Adrenal gland (tissue), 5 donors: ENCODE measurements around the gene FBXO24.

ENCODE experiments used
- CTCF ChIP-seq, 6 experiments: fragments of 450-650 bp in 4 of 6; fragments of 200-600 bp in 2 of 6; sonication (generic) in 1 of 6; IDR thresholded peaks; 1 replicate in 5 of 6; 2 replicates in 1 of 6; pipeline versions ENCODE4 v1.5.1 to v1.8.0; 2016 to 2021; ENCODE audit warnings: antibody characterized with exemption in 6 of 6, mild to moderate bottlenecking in 2 of 6, moderate library complexity in 1 of 6
- POLR2A ChIP-seq, 2 donors: fragments of 450-650 bp; IDR thresholded peaks; one replicate each; pipeline ENCODE4 v1.6.1; 2017; ENCODE audit warnings: antibody characterized with exemption in 2 of 2, mild to moderate bottlenecking in 2 of 2, moderate library complexity in 1 of 2
- donor health status: DM: no; HTN: no; CAD: no.

- TF ChIP-seq CTCF (IDR thresholded peaks at IDR 0.05) (no peak), POLR2A (IDR thresholded peaks at IDR 0.05) (no peak)
Observed at GRCh38 chr7:100606313-100606712, 20.2 kb downstream of the FBXO24 start.
